Activated CD4-positive, alpha-beta T cell treated with anti-CD3 and anti-CD28 coated beads for 1 hour (primary cell): ENCODE data around the gene GAS7.
"Not testable (repeated sequence)": the region's sequence is repeated elsewhere in the genome, so short reads cannot be mapped to it uniquely, and the experiment has no call there.

ENCODE experiments used
- DNase-seq: peaks from one replicate; pipeline ENCODE4 v3.0.0-alpha.2; 2020

Gene GAS7

GRCh38 chr17:10042589-10043244 is 155.7 kb downstream of the GAS7 start:
- no peak for DNase-seq

- no peak for DNase-seq
Measured at GRCh38 chr17:10041916-10042588, 156.4 kb downstream of the GAS7 start.

GRCh38 chr17:10041287-10041612 is 157.2 kb downstream of the GAS7 start:
- no peak for DNase-seq

GRCh38 chr17:10036511-10037061 is 161.8 kb downstream of the GAS7 start:
- DNase-seq, result no peak

- no peak for DNase-seq
Measured at GRCh38 chr17:10035885-10036284, 162.5 kb downstream of the GAS7 start.

- no peak for DNase-seq
Measured at GRCh38 chr17:10034719-10035475, 163.5 kb downstream of the GAS7 start.

- no peak for DNase-seq
Measured at GRCh38 chr17:10033959-10034358, 164.4 kb downstream of the GAS7 start.

GRCh38 chr17:10033449-10033848 is 165.0 kb downstream of the GAS7 start:
- no peak for DNase-seq

- no peak for DNase-seq
Measured at GRCh38 chr17:10032118-10032852, 166.1 kb downstream of the GAS7 start.

- no peak for DNase-seq
Measured at GRCh38 chr17:10031606-10032005, 166.8 kb downstream of the GAS7 start.

GRCh38 chr17:10031127-10031526 is 167.3 kb downstream of the GAS7 start:
- no peak for DNase-seq

GRCh38 chr17:10029129-10029528 is 169.3 kb downstream of the GAS7 start:
- no peak for DNase-seq

- DNase-seq, result no peak
Measured at GRCh38 chr17:10025976-10026901, 172.2 kb downstream of the GAS7 start.

GRCh38 chr17:10025224-10025623 is 173.2 kb downstream of the GAS7 start:
- no peak for DNase-seq

GRCh38 chr17:10022416-10022815 is 176.0 kb downstream of the GAS7 start:
- DNase-seq, result no peak

GRCh38 chr17:10021272-10021984 is 177.0 kb downstream of the GAS7 start:
- no peak for DNase-seq

- no peak for DNase-seq
Measured at GRCh38 chr17:10019941-10020451, 178.4 kb downstream of the GAS7 start.

GRCh38 chr17:10018461-10018891 is 179.9 kb downstream of the GAS7 start:
- DNase-seq, result no peak

GRCh38 chr17:10016958-10017570 is 181.3 kb downstream of the GAS7 start:
- DNase-seq, result not testable (repeated sequence)

- no peak for DNase-seq
Measured at GRCh38 chr17:10013365-10014112, 184.9 kb downstream of the GAS7 start.
